Tibial artery (tissue), 4 donors: Measurements from ENCODE around the gene JMJD8.

Experiments used
- DNase-seq, 2 donors: peaks; one replicate each; pipeline ENCODE4 v3.0.0-alpha.2; 2019
- H3K27ac ChIP-seq, 2 donors: fragments of 200-600 bp; sonication (generic) in 1 of 2; 1 replicate in 1 of 2; 2 replicates in 1 of 2; pipeline ENCODE4 v1.5.1; 2018 to 2019; ENCODE audit warnings: mild to moderate bottlenecking in 1 of 2
- H3K27me3 ChIP-seq, 2 donors: fragments of 200-600 bp; sonication (generic) in 1 of 2; one replicate each; pipeline versions ENCODE4 v1.5.1 to v1.6.0; 2016 to 2019
- H3K36me3 ChIP-seq, 3 donors: fragments of 200-600 bp; sonication (generic) in 2 of 3; one replicate each; pipeline ENCODE4 v1.5.1; 2016 to 2019; ENCODE audit warnings: mild to moderate bottlenecking in 2 of 3
- H3K4me1 ChIP-seq, 4 donors: fragments of 200-600 bp; sonication (generic) in 2 of 4; 1 replicate in 3 of 4; 2 replicates in 1 of 4; pipeline ENCODE4 v1.5.1; 2016 to 2019
- H3K4me3 ChIP-seq, 2 donors: fragments of 200-600 bp; sonication (generic) in 1 of 2; 1 replicate in 1 of 2; 2 replicates in 1 of 2; pipeline ENCODE4 v1.5.1; 2018 to 2019; ENCODE audit warnings: mild to moderate bottlenecking in 2 of 2
- H3K9me3 ChIP-seq, 3 donors: fragments of 200-600 bp; sonication (generic) in 1 of 3; one replicate each; pipeline ENCODE4 v1.5.1; 2016 to 2019
- CTCF ChIP-seq, 2 experiments: fragments of 200-600 bp in 1 of 2; fragments of 450-650 bp in 1 of 2; IDR thresholded peaks; one replicate each; pipeline ENCODE4 v1.5.1; 2017 to 2019; ENCODE audit warnings: antibody characterized with exemption in 2 of 2, mild to moderate bottlenecking in 1 of 2, moderate library complexity in 1 of 2
- intact Hi-C: fragments of 100-400 bp; cut with DNase I; formaldehyde crosslinking; loops from one replicate; pipeline ENCODE4 v1.15.0; 2023; ENCODE audit warnings: low total_unique reads

JMJD8 gene

GRCh38 chr16:705431-706188 lies 21.5 kb upstream of the JMJD8 start, which contains the start of gene FBXL16:
Gene FBXL16 (minus strand): TSS chr16:705801. CDS start chr16:697405, 8,396 bp downstream.
- TF ChIP-seq CTCF (IDR thresholded peaks at IDR 0.05), result no peak
- Histone ChIP-seq H3K4me3 (no peak within 1 kb of the TSS), H3K4me1 (peaks cover 0 to 45% (median 18%) of the 10 kb centered on the region in 4 donors), H3K27ac (no peak within 1 kb of the TSS), H3K36me3 (no peaks in the 10 kb centered on the region), H3K27me3 (peaks cover 0 to 98% of the 10 kb centered on the region in 2 donors), H3K9me3 (no peaks in the 10 kb centered on the region)
- no peak for DNase-seq
- intact Hi-C loops, result no loop called here

- H3K36me3 ChIP-seq, result no peaks in the 10 kb centered on the region
- peaks cover 0 to 98% of the 10 kb centered on the region in 2 donors for H3K27me3 ChIP-seq
- no peak overlapping the region for H3K27ac ChIP-seq
- H3K4me1 ChIP-seq, result peaks cover 0 to 41% (median 13%) of the 10 kb centered on the region in 4 donors
- H3K4me3 ChIP-seq, result no peak overlapping the region
- no peaks in the 10 kb centered on the region for H3K9me3 ChIP-seq
- DNase-seq, result no peak
- intact Hi-C loops, result no loop called here
- no peak for TF ChIP-seq CTCF (IDR thresholded peaks at IDR 0.05)
Measured at GRCh38 chr16:704552-705380, 20.6 kb upstream of the JMJD8 start.

GRCh38 chr16:704047-704446 lies 19.9 kb upstream of the JMJD8 start:
- DNase-seq, result no peak
- intact Hi-C loops, result no loop called here
- no peak overlapping the region for H3K4me3 ChIP-seq
- no peak overlapping the region for H3K27ac ChIP-seq
- peaks cover 0 to 98% of the 10 kb centered on the region in 2 donors for H3K27me3 ChIP-seq
- H3K9me3 ChIP-seq, result no peaks in the 10 kb centered on the region
- H3K36me3 ChIP-seq, result no peaks in the 10 kb centered on the region
- H3K4me1 ChIP-seq, result peaks cover 0 to 38% (median 10%) of the 10 kb centered on the region in 4 donors
- no peak for TF ChIP-seq CTCF (IDR thresholded peaks at IDR 0.05)

GRCh38 chr16:703406-703805 lies 19.3 kb upstream of the JMJD8 start:
- peaks cover 0 to 38% (median 10%) of the 10 kb centered on the region in 4 donors for H3K4me1 ChIP-seq
- H3K27ac ChIP-seq, result no peak overlapping the region
- H3K9me3 ChIP-seq, result no peaks in the 10 kb centered on the region
- H3K27me3 ChIP-seq, result peaks cover 0 to 94% of the 10 kb centered on the region in 2 donors
- intact Hi-C loops, result no loop called here
- no peak for DNase-seq
- TF ChIP-seq CTCF (IDR thresholded peaks at IDR 0.05), result no peak
- H3K36me3 ChIP-seq, result no peaks in the 10 kb centered on the region
- H3K4me3 ChIP-seq, result no peak overlapping the region

GRCh38 chr16:702341-702740 lies 18.2 kb upstream of the JMJD8 start:
- H3K4me1 ChIP-seq, result peaks cover 0 to 38% (median 10%) of the 10 kb centered on the region in 4 donors
- TF ChIP-seq CTCF (IDR thresholded peaks at IDR 0.05), result no peak
- H3K9me3 ChIP-seq, result no peaks in the 10 kb centered on the region
- H3K27ac ChIP-seq, result no peak overlapping the region
- H3K27me3 ChIP-seq, result peaks cover 0 to 95% of the 10 kb centered on the region in 2 donors
- DNase-seq, result no peak
- no peak overlapping the region for H3K4me3 ChIP-seq
- intact Hi-C loops, result no loop called here
- H3K36me3 ChIP-seq, result no peaks in the 10 kb centered on the region
